Spleen (tissue), 11 donors: Measurements from ENCODE around the gene CD55. TPM values are rescaled to one million over a fixed set of nuclear protein-coding genes. Genes with fewer than 3 reads are reported as not detected.
"Not testable (repeated sequence)": the region's sequence is repeated elsewhere in the genome, so short reads cannot be mapped to it uniquely, and the experiment has no call there.

Source experiments
- DNase-seq: peaks from one replicate; pipeline ENCODE4 v3.0.0-alpha.2; 2020
- H3K27ac ChIP-seq, 8 donors: fragments of 200-600 bp; sonication (generic) in 7 of 8; 1 replicate in 4 of 8; 2 replicates in 4 of 8; pipeline versions ENCODE4 v1.5.0 to v1.8.0; 2016 to 2021; ENCODE audit warnings: inconsistent platforms in 4 of 8, mild to moderate bottlenecking in 4 of 8, moderate library complexity in 1 of 8
- H3K27me3 ChIP-seq, 7 donors: fragments of 200-600 bp; sonication (generic) in 6 of 7; replicated peaks in 1 of 7; 1 replicate in 4 of 7; 2 replicates in 3 of 7; pipeline versions ENCODE4 v1.5.0 to v1.8.0; 2016 to 2021; ENCODE audit warnings: inconsistent platforms in 3 of 7, mild to moderate bottlenecking in 1 of 7
- H3K36me3 ChIP-seq, 6 donors: fragments of 200-600 bp; sonication (generic) in 5 of 6; 1 replicate in 4 of 6; 2 replicates in 2 of 6; pipeline versions ENCODE4 v1.5.0 to v1.8.0; 2016 to 2021; ENCODE audit warnings: inconsistent platforms in 2 of 6
- H3K4me1 ChIP-seq, 6 donors: fragments of 200-600 bp; sonication (generic) in 5 of 6; 1 replicate in 3 of 6; 2 replicates in 3 of 6; pipeline versions ENCODE4 v1.5.0 to v1.8.0; 2016 to 2021; ENCODE audit warnings: inconsistent platforms in 3 of 6
- H3K4me3 ChIP-seq, 8 donors: fragments of 200-600 bp; sonication (generic) in 7 of 8; 1 replicate in 4 of 8; 2 replicates in 4 of 8; pipeline versions ENCODE4 v1.5.0 to v1.8.0; 2016 to 2021; ENCODE audit warnings: inconsistent platforms in 4 of 8, mild to moderate bottlenecking in 4 of 8, moderate library complexity in 2 of 8
- H3K9me3 ChIP-seq, 8 donors: fragments of 200-600 bp; sonication (generic) in 7 of 8; 1 replicate in 4 of 8; 2 replicates in 4 of 8; pipeline versions ENCODE4 v1.5.0 to v1.8.0; 2016 to 2021; ENCODE audit warnings: inconsistent platforms in 4 of 8
- CTCF ChIP-seq, 11 experiments: fragments of 200-600 bp in 7 of 11; fragments of 450-650 bp in 4 of 11; sonication (generic) in 4 of 11; IDR thresholded peaks in 8 of 11; conservative IDR thresholded peaks in 3 of 11; 1 replicate in 7 of 11; 2 replicates in 4 of 11; pipeline versions ENCODE4 v1.4.0 to v1.8.0; 2016 to 2021; ENCODE audit warnings: antibody characterized with exemption in 11 of 11, inconsistent platforms in 4 of 11, mild to moderate bottlenecking in 1 of 11
- POLR2A ChIP-seq, 3 donors: fragments of 450-650 bp; IDR thresholded peaks; one replicate each; pipeline ENCODE4 v1.5.1; 2017; ENCODE audit warnings: antibody characterized with exemption in 3 of 3, mild to moderate bottlenecking in 1 of 3
- POLR2AphosphoS5 ChIP-seq, 3 donors: sonication (generic); formaldehyde crosslinking; IDR thresholded peaks; one replicate each; pipeline ENCODE4 v1.5.1; 2017; ENCODE audit warnings: antibody characterized with exemption in 3 of 3
- WGBS, 5 donors: extraction: QIAGEN DNeasy Blood & Tissue Kit in 3 of 5; methylation state at CpG; one replicate each; pipeline versions ENCODE4 v1.1.5 to v1.1.7; 2013 to 2018; 5-methylcytosine and 5-hydroxymethylcytosine counted together
- intact Hi-C: fragments of 100-400 bp; cut with DNase I; formaldehyde crosslinking; loops from one replicate; pipeline ENCODE4 v1.15.0; 2023; ENCODE audit warnings: low total_unique reads
- polyA plus RNA-seq, 3 donors: library from polyadenylated mRNA; stranded (reverse); fragments of 200-250 nt; gene quantifications; one replicate each; pipeline ENCODE4 v1.2.1, GENCODE V29; 2013
- total RNA-seq, 7 donors: library from RNA; depleted of rRNA in 3 of 7; stranded (reverse); fragments of >200 nt in 3 of 7; fragmentation: NEBNext Ultra II Directional in 4 of 7; extraction: Animal tissue kit (Norgen Biotek cat#: 25700) in 4 of 7; gene quantifications; one replicate each; pipeline versions ENCODE4 v1.1.0 to v1.2.1, GENCODE V29; 2016 to 2021
- donor health status: healthy with polysubstance abuse.
- donor health status: DM: no; HTN: no; CAD: no; lungs with moderate emphysema.
- donor health status: DM: no; HTN: no; CAD: no.
- donor health status: Bipolar disorder and iron deficiency.
- donor health status: healthy.
- donor health status: DM: no; HTN: no; CAD: no.
- donor health status: DM: yes; HTN: yes; CAD: no.

Gene CD55
- total and polyA plus RNA-seq, 10 donors = 28.5 to 229 (median 104) TPM

GRCh38 chr1:207316622-207317391 lies 4.7 kb upstream of the CD55 start:
- Histone ChIP-seq H3K9me3 (no peaks in the 10 kb centered on the region), H3K36me3 (no peaks in the 10 kb centered on the region), H3K27me3 (no peaks in the 10 kb centered on the region), H3K27ac (peak overlapping the region; percentile 20 to 100 (median 98)), H3K4me3 (peak overlapping the region in 1 of 8 donors; percentile 22), H3K4me1 (peaks cover 6 to 50% (median 18%) of the 10 kb centered on the region in 6 donors)
- no peak for TF ChIP-seq POLR2A (IDR thresholded peaks at IDR 0.05)
- no peak for TF ChIP-seq CTCF (IDR thresholded peaks at IDR 0.05 in 8 of 11, conservative IDR thresholded peaks at IDR 0.05 in 3 of 11)
- TF ChIP-seq POLR2AphosphoS5 (IDR thresholded peaks at IDR 0.05) = peak in 1 of 3 donors; percentile 29
- 31 to 52% (median 43%) methylated on average over 6 of the region's 6 CpGs for WGBS, 5 donors
- no peak for DNase-seq
- intact Hi-C loops = no loop called here

- DNase-seq = no peak
These were observed 3.9 kb upstream of the CD55 start for GRCh38 chr1:207317561-207317960.

DNA sequence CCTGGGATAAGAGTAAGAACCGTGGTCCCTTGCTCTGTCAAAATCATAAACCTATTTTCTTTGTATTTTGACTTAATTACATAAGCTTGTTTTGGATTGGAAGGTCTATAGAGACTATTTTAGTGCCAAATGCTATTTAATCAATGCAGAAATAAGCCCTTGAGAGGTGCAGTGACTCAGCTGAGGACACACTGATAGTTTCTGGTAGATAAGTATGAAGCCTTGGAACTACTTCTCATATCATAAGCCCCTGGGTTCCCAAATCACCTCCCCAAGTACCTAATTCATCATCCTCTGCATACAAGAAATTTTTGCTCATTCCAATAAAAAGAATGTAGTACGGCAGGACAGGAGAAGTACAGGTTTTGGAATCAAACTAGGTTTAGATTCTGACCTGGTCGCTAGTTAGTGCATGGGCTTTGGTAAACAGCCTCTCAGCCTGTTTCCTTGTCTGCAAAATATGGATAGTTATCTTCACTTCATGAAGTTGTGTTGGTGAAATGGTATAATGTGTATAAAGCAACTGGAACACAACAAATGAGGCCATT lies 3.3 kb upstream of the CD55 start:
- no peaks in the 10 kb centered on the region for H3K36me3 ChIP-seq
- H3K9me3 ChIP-seq = no peaks in the 10 kb centered on the region
- H3K4me3 ChIP-seq = no peak overlapping the region
- H3K4me1 ChIP-seq = peaks cover 10 to 60% (median 26%) of the 10 kb centered on the region in 6 donors
- no peak for TF ChIP-seq POLR2AphosphoS5 (IDR thresholded peaks at IDR 0.05)
- TF ChIP-seq POLR2A (IDR thresholded peaks at IDR 0.05) = no peak
- no peaks in the 10 kb centered on the region for H3K27me3 ChIP-seq
- peak overlapping the region in 7 of 8 donors; percentile 44 to 100 (median 99) for H3K27ac ChIP-seq
- intact Hi-C loops = no loop called here
- WGBS, 5 donors = 69 to 92% (median 83%) methylated on average over 3 of the region's 3 CpGs
- no peak for DNase-seq

More at GRCh38 chr1:207317561-207317960, 3.9 kb upstream of the CD55 start:
- WGBS, 5 donors = 64 to 81% (median 68%) methylated on average over 3 of the region's 3 CpGs
- Histone ChIP-seq H3K36me3 (no peaks in the 10 kb centered on the region), H3K4me1 (peaks cover 10 to 54% (median 21%) of the 10 kb centered on the region in 6 donors), H3K27ac (peak overlapping the region in 7 of 8 donors; percentile 44 to 100 (median 99)), H3K27me3 (no peaks in the 10 kb centered on the region), H3K9me3 (no peaks in the 10 kb centered on the region), H3K4me3 (no peak overlapping the region)
- intact Hi-C loops = no loop called here
- TF ChIP-seq CTCF (IDR thresholded peaks at IDR 0.05 in 8 of 11, conservative IDR thresholded peaks at IDR 0.05 in 3 of 11) (no peak), POLR2A (IDR thresholded peaks at IDR 0.05) (no peak), POLR2AphosphoS5 (IDR thresholded peaks at IDR 0.05) (no peak)

DNA sequence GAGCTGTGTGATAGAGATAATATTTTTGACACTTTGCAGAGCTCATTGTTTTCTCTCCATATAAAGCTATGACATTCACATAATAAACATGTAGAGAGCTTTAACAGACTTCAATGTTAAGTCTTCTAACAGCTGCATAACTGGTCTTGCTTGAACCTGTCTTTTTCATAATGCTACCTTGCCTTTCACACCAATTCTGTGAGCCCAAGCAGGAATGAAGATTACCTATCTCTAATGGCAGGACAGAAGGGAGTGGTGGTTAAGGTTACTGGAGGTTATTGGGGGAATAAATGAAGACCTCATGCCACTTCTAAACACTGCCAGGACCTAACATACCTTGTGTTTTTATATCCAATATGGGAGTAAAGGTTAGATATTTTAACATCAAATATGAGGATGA lies 2.3 kb upstream of the CD55 start:
- Histone ChIP-seq H3K27me3 (no peaks in the 10 kb centered on the region), H3K4me1 (peaks cover 18 to 70% (median 37%) of the 10 kb centered on the region in 6 donors), H3K27ac (peak overlapping the region in 7 of 8 donors; percentile 44 to 100 (median 99)), H3K36me3 (peaks cover 0 to 10% (median 2%) of the 10 kb centered on the region in 6 donors), H3K4me3 (no peak overlapping the region), H3K9me3 (no peaks in the 10 kb centered on the region)
- no peak for DNase-seq
- intact Hi-C loops = no loop called here
- TF ChIP-seq POLR2AphosphoS5 (IDR thresholded peaks at IDR 0.05) = no peak
- TF ChIP-seq CTCF (IDR thresholded peaks at IDR 0.05 in 8 of 11, conservative IDR thresholded peaks at IDR 0.05 in 3 of 11) = no peak
- TF ChIP-seq POLR2A (IDR thresholded peaks at IDR 0.05) = no peak

DNA sequence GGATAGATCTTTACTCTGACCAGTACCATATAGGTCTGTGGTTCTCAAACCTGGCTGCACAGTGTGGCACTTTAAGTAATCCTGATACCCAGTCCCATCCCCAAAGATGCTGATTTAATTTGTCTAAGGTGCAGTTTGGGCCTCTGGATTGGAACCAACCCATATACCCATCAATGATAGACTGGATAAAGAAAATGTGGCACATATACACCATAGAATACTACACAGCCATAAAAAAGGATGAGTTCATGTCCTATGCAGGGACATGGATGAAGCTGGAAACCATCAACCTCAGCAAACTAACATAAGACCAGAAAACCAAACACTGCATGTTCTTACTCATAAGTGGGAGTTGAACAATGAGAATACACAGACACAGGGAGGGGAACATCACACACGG lies 1.4 kb upstream of the CD55 start:
- Histone ChIP-seq H3K4me1 (peaks cover 22 to 79% (median 46%) of the 10 kb centered on the region in 6 donors), H3K27ac (peak overlapping the region; percentile 4 to 100 (median 99)), H3K4me3 (peak overlapping the region in 1 of 8 donors; percentile 83), H3K36me3 (peaks cover 0 to 20% (median 6%) of the 10 kb centered on the region in 6 donors)
- H3K9me3 ChIP-seq, H3K27me3 ChIP-seq, DNase-seq: not testable (repeated sequence)
- WGBS, 5 donors = 71 to 85% (median 83%) methylated on average over 1 of the region's 1 CpG
- intact Hi-C loops = loop anchor here (5.0 kb wide), 1 partner anchor 238 kb away; no protein-coding TSS in a partner anchor
